ENCODE data around the gene CABLES1.

Gene CABLES1

DNA sequence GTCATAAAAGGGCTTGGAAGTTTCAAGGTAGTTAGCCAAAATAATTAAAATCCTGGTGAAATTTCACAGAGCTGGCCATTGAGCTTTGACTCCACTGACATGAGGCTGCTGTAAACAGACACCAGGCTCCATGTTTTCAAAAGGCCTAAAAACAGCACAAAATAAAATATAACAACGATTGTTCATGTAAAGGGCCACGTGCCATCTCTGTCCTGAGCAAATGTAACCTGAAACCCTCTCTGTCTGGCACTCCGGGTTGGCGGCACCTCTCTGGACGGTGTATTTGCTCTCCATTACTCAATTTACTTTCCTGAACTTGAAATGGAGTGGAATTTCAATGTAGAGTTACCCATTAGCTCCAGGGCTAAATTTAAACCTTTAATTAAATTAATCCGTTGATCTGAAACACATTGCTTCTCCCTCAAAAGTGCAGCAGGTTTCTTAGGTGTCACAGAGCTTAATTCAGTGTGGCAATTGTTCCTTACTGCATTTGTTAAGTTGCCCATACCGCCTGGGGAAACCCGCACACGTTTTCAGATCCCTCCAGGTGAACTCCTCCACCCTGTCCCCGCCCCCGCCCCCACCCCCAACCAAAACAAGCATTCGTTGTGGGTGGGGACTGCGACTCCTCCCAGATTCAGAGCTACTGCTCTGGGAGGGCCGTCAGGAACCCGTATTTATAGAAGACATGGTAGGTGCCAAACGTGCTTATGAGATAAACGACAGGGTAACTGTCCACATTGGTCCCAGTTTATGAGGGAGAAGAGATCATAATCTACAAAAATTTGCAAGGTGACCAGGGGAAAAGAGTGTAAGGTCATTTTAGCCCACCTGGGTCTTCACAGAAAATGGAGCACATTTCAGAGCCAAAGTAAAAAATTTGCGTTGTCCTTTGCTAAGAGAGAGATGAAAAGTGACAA lies 1.2 kb upstream of the CABLES1 start:
- Histone ChIP-seq H3K4me1 (ENCODE audit: control insufficient read depth, insufficient read depth, low read length, unreplicated experiment) (peaks cover 4% of the 10 kb centered on the region), H3K36me3 (ENCODE audit: insufficient read depth, low read length) (no peaks in the 10 kb centered on the region), H3K79me2 (ENCODE audit: control insufficient read depth, insufficient read depth, low read length, unreplicated experiment) (peaks cover 7% of the 10 kb centered on the region), H2AFZ (ENCODE audit: low read length, unreplicated experiment) (no peak overlapping the region), H3K27me3 (ENCODE audit: insufficient read depth, low read length) (no peaks in the 10 kb centered on the region), H3K4me3 (ENCODE audit: low read depth, low read length) (peak overlapping the region; percentile 81), H3K27ac (ENCODE audit: low read depth, low read length) (no peak overlapping the region)

DNA sequence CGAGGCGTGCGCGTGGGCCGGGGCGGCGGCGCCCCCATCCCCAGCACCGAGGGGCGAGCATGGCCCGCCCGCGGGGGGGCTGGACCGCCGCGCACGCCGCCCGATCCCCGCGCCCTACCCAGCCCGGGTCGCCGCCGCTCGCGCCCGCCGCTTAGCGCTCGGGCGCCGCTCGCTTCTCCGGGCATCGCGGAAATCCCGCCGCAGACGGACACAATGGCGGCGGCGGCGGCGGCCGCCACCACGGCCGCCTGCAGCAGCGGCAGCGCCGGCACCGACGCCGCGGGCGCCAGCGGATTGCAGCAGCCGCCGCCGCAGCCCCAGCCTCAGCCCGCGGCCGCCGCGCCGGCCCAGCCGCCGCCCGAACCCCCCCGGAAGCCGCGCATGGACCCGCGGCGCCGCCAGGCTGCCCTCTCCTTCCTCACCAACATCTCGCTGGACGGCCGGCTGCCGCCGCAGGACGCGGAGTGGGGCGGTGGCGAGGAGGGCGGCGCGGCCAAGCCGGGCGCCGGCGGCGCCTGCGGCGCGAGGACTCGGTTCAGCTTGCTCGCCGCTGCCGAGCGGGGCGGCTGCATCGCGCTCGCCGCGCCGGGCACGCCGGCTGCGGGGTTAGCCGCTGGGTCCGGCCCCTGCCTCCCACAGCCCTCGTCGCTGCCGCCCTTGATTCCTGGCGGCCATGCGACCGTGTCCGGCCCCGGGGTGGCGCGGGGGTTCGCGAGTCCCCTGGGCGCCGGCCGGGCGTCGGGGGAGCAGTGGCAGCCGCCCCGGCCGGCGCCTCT lies 453 bp downstream of the CABLES1 start:
- H2AFZ ChIP-seq (ENCODE audit: low read length, unreplicated experiment), result peak overlapping the region; percentile 2
- peaks cover 13% of the 10 kb centered on the region for H3K79me2 ChIP-seq (ENCODE audit: control insufficient read depth, insufficient read depth, low read length, unreplicated experiment)
- H3K36me3 ChIP-seq (ENCODE audit: insufficient read depth, low read length), result no peaks in the 10 kb centered on the region
- peak overlapping the region; percentile 81 for H3K4me3 ChIP-seq (ENCODE audit: low read depth, low read length)
- H3K4me1 ChIP-seq (ENCODE audit: control insufficient read depth, insufficient read depth, low read length, unreplicated experiment), result peaks cover 4% of the 10 kb centered on the region
- H3K27ac ChIP-seq (ENCODE audit: low read depth, low read length), result peak overlapping the region; percentile 11; the same call in 1 of the 2 replicates
- H3K27me3 ChIP-seq (ENCODE audit: insufficient read depth, low read length), result no peaks in the 10 kb centered on the region

DNA sequence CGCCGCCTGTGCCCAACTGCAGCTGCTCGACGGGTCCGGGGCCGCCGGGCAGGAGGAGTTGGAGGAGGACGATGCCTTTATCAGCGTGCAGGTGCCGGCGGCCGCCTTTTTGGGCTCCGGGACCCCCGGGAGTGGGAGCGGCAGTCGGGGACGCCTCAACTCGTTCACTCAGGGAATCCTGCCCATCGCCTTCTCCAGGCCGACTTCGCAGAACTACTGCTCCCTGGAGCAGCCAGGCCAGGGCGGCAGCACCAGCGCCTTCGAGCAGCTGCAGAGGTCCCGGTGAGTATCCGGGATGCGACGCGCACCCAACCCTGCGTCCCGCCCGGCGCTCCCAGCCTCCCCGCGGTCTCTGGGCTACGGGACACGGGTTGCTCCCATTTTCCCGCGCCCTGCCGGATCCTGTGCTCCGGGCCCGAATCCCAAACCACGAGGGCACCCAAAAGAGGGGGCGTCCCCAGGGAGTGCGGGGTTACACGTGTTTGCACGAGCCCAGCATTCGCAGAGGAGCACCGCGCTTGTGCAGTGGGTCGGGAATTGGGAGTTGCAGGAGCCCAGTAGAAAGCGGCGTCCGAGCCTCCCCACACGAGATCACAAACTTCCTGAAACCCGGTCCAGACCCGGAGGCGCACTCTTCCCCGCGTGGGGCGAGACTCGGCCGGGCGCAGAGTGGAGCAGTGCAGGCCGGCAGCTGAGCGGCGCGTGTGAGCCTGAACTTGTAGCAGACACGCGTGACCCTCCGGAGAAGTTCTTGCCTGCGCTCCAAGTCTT lies 1.2 kb downstream of the CABLES1 start:
- Histone ChIP-seq H3K4me1 (ENCODE audit: control insufficient read depth, insufficient read depth, low read length, unreplicated experiment) (peaks cover 4% of the 10 kb centered on the region), H3K79me2 (ENCODE audit: control insufficient read depth, insufficient read depth, low read length, unreplicated experiment) (peaks cover 13% of the 10 kb centered on the region), H3K4me3 (ENCODE audit: low read depth, low read length) (peak overlapping the region; percentile 81), H3K36me3 (ENCODE audit: insufficient read depth, low read length) (no peaks in the 10 kb centered on the region), H3K27me3 (ENCODE audit: insufficient read depth, low read length) (no peaks in the 10 kb centered on the region), H2AFZ (ENCODE audit: low read length, unreplicated experiment) (peak overlapping the region; percentile 23), H3K27ac (ENCODE audit: low read depth, low read length) (peak overlapping the region; percentile 11; the same call in 1 of the 2 replicates)

DNA sequence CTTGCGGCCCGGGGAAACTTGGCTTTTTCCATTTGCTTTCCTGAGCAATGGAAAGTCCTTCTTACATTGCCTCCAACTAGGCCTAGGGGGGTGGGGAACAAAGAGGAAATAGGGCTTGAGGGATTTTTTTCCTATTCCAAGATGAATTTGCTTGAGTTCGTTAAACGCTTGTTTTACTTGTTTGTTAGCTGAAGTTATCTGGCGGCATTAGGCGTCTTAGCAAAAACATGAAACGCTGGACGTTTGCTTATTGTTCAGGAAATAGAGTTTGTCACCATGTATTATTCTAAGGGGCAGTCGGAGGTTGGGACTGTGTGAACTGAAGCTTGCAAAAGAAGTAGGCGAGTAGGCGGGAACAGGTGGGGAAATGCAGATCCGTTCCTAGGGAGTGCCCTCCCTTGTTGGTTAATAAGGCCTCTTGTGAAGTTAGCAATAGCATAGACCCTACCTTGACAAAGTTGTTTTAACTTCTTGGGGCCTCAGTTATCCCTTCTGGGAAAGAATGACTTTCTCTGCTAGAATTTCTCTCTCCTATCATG lies 1.9 kb downstream of the CABLES1 start:
- Histone ChIP-seq H3K36me3 (ENCODE audit: insufficient read depth, low read length) (no peaks in the 10 kb centered on the region), H3K27ac (ENCODE audit: low read depth, low read length) (no peak overlapping the region), H3K27me3 (ENCODE audit: insufficient read depth, low read length) (no peaks in the 10 kb centered on the region), H3K4me3 (ENCODE audit: low read depth, low read length) (peak overlapping the region; percentile 81), H3K79me2 (ENCODE audit: control insufficient read depth, insufficient read depth, low read length, unreplicated experiment) (peaks cover 19% of the 10 kb centered on the region), H2AFZ (ENCODE audit: low read length, unreplicated experiment) (no peak overlapping the region), H3K4me1 (ENCODE audit: control insufficient read depth, insufficient read depth, low read length, unreplicated experiment) (peaks cover 5% of the 10 kb centered on the region)

GRCh38 chr18:23137788-23138216 lies 2.5 kb downstream of the CABLES1 start:
- Histone ChIP-seq H3K4me3 (ENCODE audit: low read depth, low read length) (peak overlapping the region; percentile 81), H3K4me1 (ENCODE audit: control insufficient read depth, insufficient read depth, low read length, unreplicated experiment) (peaks cover 10% of the 10 kb centered on the region), H3K79me2 (ENCODE audit: control insufficient read depth, insufficient read depth, low read length, unreplicated experiment) (peaks cover 22% of the 10 kb centered on the region)

DNA sequence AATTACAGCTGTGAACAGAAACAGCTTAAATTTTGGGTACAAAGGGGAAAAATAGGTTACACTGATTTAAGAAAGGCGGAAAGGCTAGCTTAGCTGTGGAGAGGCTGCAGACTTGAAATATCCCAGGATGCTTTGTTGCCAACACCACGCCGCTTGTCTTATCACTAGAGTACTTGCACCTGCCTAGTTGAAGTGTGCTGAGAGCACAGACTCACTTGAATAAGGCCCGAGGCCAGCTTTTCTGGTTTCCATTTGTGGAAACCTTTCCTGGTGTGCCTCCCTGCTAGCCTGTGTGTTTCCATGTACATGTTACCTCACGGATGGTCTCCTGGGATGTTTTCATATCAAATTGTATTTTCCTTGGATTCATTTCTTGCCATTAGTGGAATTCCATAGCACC lies 3.2 kb downstream of the CABLES1 start:
- Histone ChIP-seq H3K4me1 (ENCODE audit: control insufficient read depth, insufficient read depth, low read length, unreplicated experiment) (peaks cover 17% of the 10 kb centered on the region), H3K27ac (ENCODE audit: low read depth, low read length) (no peak overlapping the region), H3K27me3 (ENCODE audit: insufficient read depth, low read length) (no peaks in the 10 kb centered on the region), H3K4me3 (ENCODE audit: low read depth, low read length) (no peak overlapping the region), H3K36me3 (ENCODE audit: insufficient read depth, low read length) (no peaks in the 10 kb centered on the region), H3K79me2 (ENCODE audit: control insufficient read depth, insufficient read depth, low read length, unreplicated experiment) (peaks cover 22% of the 10 kb centered on the region), H2AFZ (ENCODE audit: low read length, unreplicated experiment) (no peak overlapping the region)

More at GRCh38 chr18:23137788-23138216, 2.5 kb downstream of the CABLES1 start:
- Histone ChIP-seq H2AFZ (ENCODE audit: low read length, unreplicated experiment) (no peak overlapping the region), H3K36me3 (ENCODE audit: insufficient read depth, low read length) (no peaks in the 10 kb centered on the region), H3K27ac (ENCODE audit: low read depth, low read length) (no peak overlapping the region), H3K27me3 (ENCODE audit: insufficient read depth, low read length) (no peaks in the 10 kb centered on the region)

DNA sequence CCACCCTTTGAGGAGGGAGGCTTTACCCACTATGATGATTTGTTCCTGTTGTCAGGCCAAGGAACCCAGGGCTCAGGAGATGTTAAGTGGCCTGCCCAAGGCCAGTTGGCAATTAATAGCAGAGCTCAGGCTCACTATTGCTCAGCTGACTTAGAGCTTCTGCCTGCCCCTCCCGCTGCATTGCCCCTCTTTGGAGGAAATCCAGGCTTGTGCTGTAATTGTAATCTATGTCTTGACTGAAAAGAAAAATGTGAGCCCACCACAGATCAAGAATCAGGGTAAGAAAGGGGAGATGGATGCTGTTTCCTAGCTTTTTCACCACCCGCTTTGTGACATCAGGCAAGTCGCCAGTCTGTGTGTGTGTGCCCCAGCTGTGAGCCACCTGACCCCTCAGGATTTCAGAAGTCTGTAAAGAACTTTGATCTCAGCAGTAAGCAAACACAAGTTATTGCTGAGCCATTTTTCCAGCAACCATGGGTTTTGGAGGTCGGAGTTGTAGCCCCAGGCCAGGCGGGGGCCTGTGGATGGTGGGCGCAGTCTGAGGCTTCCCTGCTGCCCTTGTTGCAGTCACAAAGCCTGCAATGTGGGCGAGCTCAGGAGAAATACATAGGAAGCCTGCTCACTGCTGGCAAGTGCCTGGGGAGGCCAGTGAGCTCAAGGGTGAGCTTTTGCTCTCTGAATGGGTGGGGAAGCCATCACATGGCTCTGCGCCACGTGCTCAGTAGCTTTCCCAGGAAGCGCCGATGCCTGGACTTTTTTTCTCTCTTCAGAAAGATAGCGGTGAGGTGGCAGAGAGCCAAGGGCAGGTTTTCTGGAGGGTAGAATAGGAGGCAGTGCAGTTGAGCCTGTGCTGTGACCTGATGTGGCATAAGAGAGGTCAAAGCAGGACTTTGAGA lies 6.1 kb downstream of the CABLES1 start:
- H3K4me3 ChIP-seq (ENCODE audit: low read depth, low read length), result no peak overlapping the region
- no peaks in the 10 kb centered on the region for H3K36me3 ChIP-seq (ENCODE audit: insufficient read depth, low read length)
- H3K79me2 ChIP-seq (ENCODE audit: control insufficient read depth, insufficient read depth, low read length, unreplicated experiment), result peaks cover 22% of the 10 kb centered on the region
- peaks cover 19% of the 10 kb centered on the region for H3K4me1 ChIP-seq (ENCODE audit: control insufficient read depth, insufficient read depth, low read length, unreplicated experiment)
- no peak overlapping the region for H3K27ac ChIP-seq (ENCODE audit: low read depth, low read length)
- no peaks in the 10 kb centered on the region for H3K27me3 ChIP-seq (ENCODE audit: insufficient read depth, low read length)
- no peak overlapping the region for H2AFZ ChIP-seq (ENCODE audit: low read length, unreplicated experiment)

GRCh38 chr18:23142251-23142929 lies 7.1 kb downstream of the CABLES1 start:
- Histone ChIP-seq H3K79me2 (ENCODE audit: control insufficient read depth, insufficient read depth, low read length, unreplicated experiment) (peaks cover 19% of the 10 kb centered on the region), H3K4me3 (ENCODE audit: low read depth, low read length) (no peak overlapping the region), H3K27ac (ENCODE audit: low read depth, low read length) (no peak overlapping the region), H3K36me3 (ENCODE audit: insufficient read depth, low read length) (no peaks in the 10 kb centered on the region), H2AFZ (ENCODE audit: low read length, unreplicated experiment) (no peak overlapping the region), H3K4me1 (ENCODE audit: control insufficient read depth, insufficient read depth, low read length, unreplicated experiment) (peaks cover 19% of the 10 kb centered on the region), H3K27me3 (ENCODE audit: insufficient read depth, low read length) (no peaks in the 10 kb centered on the region)

Measured in ACC112 (cell line).